ENCODE results near the gene ADARB2.

Gene ADARB2

GRCh38 chr10:1652151-1652550 is 85.2 kb downstream of the ADARB2 start:
- Mint-ChIP-seq H3K4me1 (no peaks in the 10 kb centered on the region), H3K4me3 (no peak overlapping the region), H3K27ac (no peak overlapping the region), H3K36me3 (no peaks in the 10 kb centered on the region), H3K9me3 (no peaks in the 10 kb centered on the region)
- ATAC-seq = no peak
- DNase-seq (ENCODE audit: low spot score in 2 of 2) = no peak

GRCh38 chr10:1651270-1651966 is 85.9 kb downstream of the ADARB2 start:
- Mint-ChIP-seq H3K27ac (no peak overlapping the region), H3K4me1 (no peaks in the 10 kb centered on the region), H3K36me3 (no peaks in the 10 kb centered on the region), H3K4me3 (no peak overlapping the region), H3K9me3 (no peaks in the 10 kb centered on the region)
- DNase-seq (ENCODE audit: low spot score in 2 of 2) = no peak
- no peak for ATAC-seq

GRCh38 chr10:1650542-1651269 is 86.6 kb downstream of the ADARB2 start:
- H3K9me3 Mint-ChIP-seq = no peaks in the 10 kb centered on the region
- no peak for DNase-seq (ENCODE audit: low spot score in 2 of 2)
- H3K27ac Mint-ChIP-seq = no peak overlapping the region
- no peak for ATAC-seq
- H3K4me1 Mint-ChIP-seq = no peaks in the 10 kb centered on the region
- H3K36me3 Mint-ChIP-seq = no peaks in the 10 kb centered on the region
- no peak overlapping the region for H3K4me3 Mint-ChIP-seq

GRCh38 chr10:1648648-1649047 is 88.7 kb downstream of the ADARB2 start:
- no peak overlapping the region for H3K27ac Mint-ChIP-seq
- H3K4me1 Mint-ChIP-seq = peaks cover 1% of the 10 kb centered on the region
- no peaks in the 10 kb centered on the region for H3K9me3 Mint-ChIP-seq
- DNase-seq (ENCODE audit: low spot score in 2 of 2) (no peak), ATAC-seq (no peak)
- H3K36me3 Mint-ChIP-seq = no peaks in the 10 kb centered on the region
- H3K4me3 Mint-ChIP-seq = no peak overlapping the region

GRCh38 chr10:1646332-1646731 is 91.0 kb downstream of the ADARB2 start:
- ATAC-seq (no peak), DNase-seq (ENCODE audit: low spot score in 2 of 2) (no peak)
- Mint-ChIP-seq H3K27ac (no peak overlapping the region), H3K36me3 (no peaks in the 10 kb centered on the region), H3K4me3 (no peak overlapping the region), H3K4me1 (peaks cover 15% of the 10 kb centered on the region), H3K9me3 (no peaks in the 10 kb centered on the region)

- no peak for DNase-seq (ENCODE audit: low spot score in 2 of 2)
- H3K27ac Mint-ChIP-seq = no peak overlapping the region
- no peak for ATAC-seq
- no peaks in the 10 kb centered on the region for H3K9me3 Mint-ChIP-seq
- H3K4me1 Mint-ChIP-seq = peaks cover 15% of the 10 kb centered on the region
- H3K36me3 Mint-ChIP-seq = no peaks in the 10 kb centered on the region
- no peak overlapping the region for H3K4me3 Mint-ChIP-seq
These were observed 91.4 kb downstream of the ADARB2 start for GRCh38 chr10:1645896-1646295.

GRCh38 chr10:1644191-1644711 is 93.1 kb downstream of the ADARB2 start:
- DNase-seq (ENCODE audit: low spot score in 2 of 2) (no peak), ATAC-seq (no peak)
- H3K4me3 Mint-ChIP-seq = no peak overlapping the region
- H3K36me3 Mint-ChIP-seq = no peaks in the 10 kb centered on the region
- H3K27ac Mint-ChIP-seq = no peak overlapping the region
- no peaks in the 10 kb centered on the region for H3K9me3 Mint-ChIP-seq
- H3K4me1 Mint-ChIP-seq = peaks cover 15% of the 10 kb centered on the region

- no peak for DNase-seq (ENCODE audit: low spot score in 2 of 2)
- H3K9me3 Mint-ChIP-seq = no peaks in the 10 kb centered on the region
- H3K36me3 Mint-ChIP-seq = no peaks in the 10 kb centered on the region
- ATAC-seq = no peak
- peaks cover 15% of the 10 kb centered on the region for H3K4me1 Mint-ChIP-seq
- no peak overlapping the region for H3K4me3 Mint-ChIP-seq
- H3K27ac Mint-ChIP-seq = no peak overlapping the region
These were observed 93.5 kb downstream of the ADARB2 start for GRCh38 chr10:1643908-1644179.

GRCh38 chr10:1643161-1643907 is 94.0 kb downstream of the ADARB2 start:
- DNase-seq (ENCODE audit: low spot score in 2 of 2) (no peak), ATAC-seq (peak; percentile 78)
- H3K36me3 Mint-ChIP-seq = no peaks in the 10 kb centered on the region
- H3K4me3 Mint-ChIP-seq = no peak overlapping the region
- no peak overlapping the region for H3K27ac Mint-ChIP-seq
- H3K4me1 Mint-ChIP-seq = peaks cover 15% of the 10 kb centered on the region
- no peaks in the 10 kb centered on the region for H3K9me3 Mint-ChIP-seq

- H3K4me3 Mint-ChIP-seq = no peak overlapping the region
- H3K4me1 Mint-ChIP-seq = peaks cover 15% of the 10 kb centered on the region
- ATAC-seq = no peak
These were observed 94.6 kb downstream of the ADARB2 start for GRCh38 chr10:1642600-1643160.

GRCh38 chr10:1641402-1641801 is 95.9 kb downstream of the ADARB2 start:
- H3K4me1 Mint-ChIP-seq = peaks cover 15% of the 10 kb centered on the region
- no peaks in the 10 kb centered on the region for H3K9me3 Mint-ChIP-seq

More at GRCh38 chr10:1642600-1643160, 94.6 kb downstream of the ADARB2 start:
- DNase-seq (ENCODE audit: low spot score in 2 of 2) = no peak
- Mint-ChIP-seq H3K36me3 (no peaks in the 10 kb centered on the region), H3K27ac (no peak overlapping the region), H3K9me3 (no peaks in the 10 kb centered on the region)

GRCh38 chr10:1638889-1639419 is 98.4 kb downstream of the ADARB2 start:
- no peaks in the 10 kb centered on the region for H3K9me3 Mint-ChIP-seq

More at GRCh38 chr10:1641402-1641801, 95.9 kb downstream of the ADARB2 start:
- Mint-ChIP-seq H3K27ac (no peak overlapping the region), H3K4me3 (no peak overlapping the region), H3K36me3 (no peaks in the 10 kb centered on the region)
- no peak for ATAC-seq
- DNase-seq (ENCODE audit: low spot score in 2 of 2) = no peak

GRCh38 chr10:1635340-1635739 is 102.0 kb downstream of the ADARB2 start:
- Mint-ChIP-seq H3K4me1 (peaks cover 6% of the 10 kb centered on the region), H3K27ac (no peak overlapping the region), H3K36me3 (no peaks in the 10 kb centered on the region), H3K4me3 (no peak overlapping the region), H3K9me3 (no peaks in the 10 kb centered on the region)
- no peak for DNase-seq (ENCODE audit: low spot score in 2 of 2)
- ATAC-seq = no peak

More at GRCh38 chr10:1638889-1639419, 98.4 kb downstream of the ADARB2 start:
- Mint-ChIP-seq H3K36me3 (no peaks in the 10 kb centered on the region), H3K4me3 (no peak overlapping the region), H3K4me1 (peaks cover 15% of the 10 kb centered on the region), H3K27ac (no peak overlapping the region)
- ATAC-seq = no peak
- DNase-seq (ENCODE audit: low spot score in 2 of 2) = no peak

- DNase-seq (ENCODE audit: low spot score in 2 of 2) (no peak), ATAC-seq (no peak)
- no peak overlapping the region for H3K27ac Mint-ChIP-seq
- H3K4me1 Mint-ChIP-seq = peaks cover 6% of the 10 kb centered on the region
- H3K9me3 Mint-ChIP-seq = no peaks in the 10 kb centered on the region
- H3K4me3 Mint-ChIP-seq = no peak overlapping the region
- H3K36me3 Mint-ChIP-seq = no peaks in the 10 kb centered on the region
These were observed 103.1 kb downstream of the ADARB2 start for GRCh38 chr10:1634239-1634638.

GRCh38 chr10:1633783-1634182 is 103.5 kb downstream of the ADARB2 start:
- H3K36me3 Mint-ChIP-seq = no peaks in the 10 kb centered on the region
- H3K27ac Mint-ChIP-seq = no peak overlapping the region
- DNase-seq (ENCODE audit: low spot score in 2 of 2) (no peak), ATAC-seq (no peak)
- H3K4me1 Mint-ChIP-seq = peaks cover 6% of the 10 kb centered on the region
- H3K4me3 Mint-ChIP-seq = no peak overlapping the region
- no peaks in the 10 kb centered on the region for H3K9me3 Mint-ChIP-seq
